Ovary (tissue), 3 donors: ENCODE measurements around the gene ANKRD6.

Experiments used
- CTCF ChIP-seq, 3 donors: fragments of 450-650 bp in 2 of 3; fragments of 200-600 bp in 1 of 3; IDR thresholded peaks; one replicate each; pipeline versions ENCODE4 v1.5.1 to v1.8.0; 2016 to 2022; ENCODE audit warnings: antibody characterized with exemption in 3 of 3, mild to moderate bottlenecking in 1 of 3
- POLR2A ChIP-seq: fragments of 450-650 bp; IDR thresholded peaks from one replicate; pipeline ENCODE4 v1.6.1; 2017; ENCODE audit warnings: antibody characterized with exemption, mild to moderate bottlenecking, moderate library complexity
- donor health status: DM: no; HTN: no; CAD: no.

- TF ChIP-seq POLR2A: no peak
- no peak for TF ChIP-seq CTCF (IDR thresholded peaks at IDR 0.05)
These were observed 126.5 kb downstream of the ANKRD6 start for GRCh38 chr6:89559487-89559886.
